Fibroblast of the conjunctiva (primary cell): ENCODE data around the gene ELFN1.

ENCODE experiments used
- DNase-seq: peaks from one replicate; pipeline ENCODE4 v3.0.0-alpha.2; 2010; ENCODE audit warnings: low read depth

The ELFN1 gene

GRCh38 chr7:1725766-1726630 lies 55.9 kb downstream of the ELFN1 start:
- DNase-seq = no peak

- DNase-seq = no peak
These were observed 57.0 kb downstream of the ELFN1 start for GRCh38 chr7:1727079-1727478.

- DNase-seq = no peak
These were observed 57.9 kb downstream of the ELFN1 start for GRCh38 chr7:1727812-1728570.

- DNase-seq = no peak
These were observed 59.1 kb downstream of the ELFN1 start for GRCh38 chr7:1729183-1729582.

- DNase-seq = no peak
These were observed 59.7 kb downstream of the ELFN1 start for GRCh38 chr7:1729773-1730172.

GRCh38 chr7:1732072-1732471 lies 62.0 kb downstream of the ELFN1 start:
- DNase-seq = no peak

- DNase-seq = no peak
These were observed 62.6 kb downstream of the ELFN1 start for GRCh38 chr7:1732645-1733044.

- no peak for DNase-seq
These were observed 63.3 kb downstream of the ELFN1 start for GRCh38 chr7:1733206-1733907.

- DNase-seq = no peak
These were observed 64.0 kb downstream of the ELFN1 start for GRCh38 chr7:1733908-1734730.

GRCh38 chr7:1735262-1735661 lies 65.2 kb downstream of the ELFN1 start:
- DNase-seq = no peak

GRCh38 chr7:1735806-1736483 lies 65.9 kb downstream of the ELFN1 start:
- DNase-seq = no peak

GRCh38 chr7:1736484-1736817 lies 66.4 kb downstream of the ELFN1 start:
- DNase-seq = no peak

- no peak for DNase-seq
These were observed 66.8 kb downstream of the ELFN1 start for GRCh38 chr7:1736830-1737229.

GRCh38 chr7:1737523-1737922 lies 67.4 kb downstream of the ELFN1 start:
- DNase-seq = no peak

GRCh38 chr7:1737956-1738355 lies 67.9 kb downstream of the ELFN1 start:
- DNase-seq = no peak

- no peak for DNase-seq
These were observed 68.4 kb downstream of the ELFN1 start for GRCh38 chr7:1738511-1738910.

GRCh38 chr7:1738956-1739355 lies 68.9 kb downstream of the ELFN1 start:
- no peak for DNase-seq

- no peak for DNase-seq
These were observed 69.5 kb downstream of the ELFN1 start for GRCh38 chr7:1739593-1739992.

GRCh38 chr7:1740214-1740613 lies 70.1 kb downstream of the ELFN1 start:
- no peak for DNase-seq

GRCh38 chr7:1741246-1741645 lies 71.2 kb downstream of the ELFN1 start:
- DNase-seq = no peak
